ENCODE results near the gene PHF14. TPM values are rescaled to one million over a fixed set of nuclear protein-coding genes. Genes with fewer than 3 reads are reported as not detected.

Gene PHF14
- total and polyA plus RNA-seq, 8 donors = 27.5 to 85.9 (median 68.0) TPM

- Histone ChIP-seq H3K4me1 (no peaks in the 10 kb centered on the region), H3K9me3 (no peaks in the 10 kb centered on the region), H3K4me3 (no peak overlapping the region), H3K27me3 (no peaks in the 10 kb centered on the region), H3K36me3 (peaks cover 0 to 30% of the 10 kb centered on the region in 2 donors), H3K27ac (no peak overlapping the region)
- TF ChIP-seq CTCF (IDR thresholded peaks at IDR 0.05) = no peak
- intact Hi-C loops (cut with DNase I) = no loop called here
- ATAC-seq (no peak), DNase-seq (no peak)
Measured at GRCh38 chr7:11026452-11027359, 53.0 kb downstream of the PHF14 start.

- ATAC-seq (no peak), DNase-seq (no peak)
- TF ChIP-seq CTCF (IDR thresholded peaks at IDR 0.05) = no peak
- H3K27ac ChIP-seq = no peak overlapping the region
- peaks cover 0 to 16% of the 10 kb centered on the region in 2 donors for H3K36me3 ChIP-seq
- intact Hi-C loops (cut with DNase I) = no loop called here
- no peaks in the 10 kb centered on the region for H3K9me3 ChIP-seq
- no peaks in the 10 kb centered on the region for H3K27me3 ChIP-seq
- no peaks in the 10 kb centered on the region for H3K4me1 ChIP-seq
- H3K4me3 ChIP-seq = no peak overlapping the region
Measured at GRCh38 chr7:11035661-11036060, 62.0 kb downstream of the PHF14 start.

GRCh38 chr7:11039974-11040373, 66.3 kb downstream of the PHF14 start:
- no peak for TF ChIP-seq CTCF (IDR thresholded peaks at IDR 0.05)
- ATAC-seq = no peak
- no peak for DNase-seq
- intact Hi-C loops (cut with DNase I) = no loop called here
- Histone ChIP-seq H3K36me3 (peaks cover 0 to 21% of the 10 kb centered on the region in 2 donors), H3K27ac (no peak overlapping the region), H3K9me3 (no peaks in the 10 kb centered on the region), H3K4me1 (no peaks in the 10 kb centered on the region), H3K4me3 (no peak overlapping the region), H3K27me3 (no peaks in the 10 kb centered on the region)

GRCh38 chr7:11054033-11054432, 80.4 kb downstream of the PHF14 start:
- H3K4me1 ChIP-seq = no peaks in the 10 kb centered on the region
- no peak for DNase-seq
- H3K36me3 ChIP-seq = peaks cover 0 to 11% of the 10 kb centered on the region in 2 donors
- intact Hi-C loops (cut with DNase I) = no loop called here
- H3K27ac ChIP-seq = no peak overlapping the region
- ATAC-seq = no peak
- no peak for TF ChIP-seq CTCF (IDR thresholded peaks at IDR 0.05)
- no peaks in the 10 kb centered on the region for H3K27me3 ChIP-seq
- H3K4me3 ChIP-seq = no peak overlapping the region
- no peaks in the 10 kb centered on the region for H3K9me3 ChIP-seq

GRCh38 chr7:11060893-11061292, 87.2 kb downstream of the PHF14 start:
- Histone ChIP-seq H3K4me1 (no peaks in the 10 kb centered on the region), H3K9me3 (no peaks in the 10 kb centered on the region), H3K36me3 (peaks cover 0 to 13% of the 10 kb centered on the region in 2 donors), H3K27ac (no peak overlapping the region), H3K27me3 (no peaks in the 10 kb centered on the region), H3K4me3 (no peak overlapping the region)
- ATAC-seq (no peak), DNase-seq (no peak)
- TF ChIP-seq CTCF (IDR thresholded peaks at IDR 0.05) = no peak
- intact Hi-C loops (cut with DNase I) = no loop called here

Measured in left lung (tissue), 10 donors.